Measurements from ENCODE around the gene CCDC88A.
"Not testable (repeated sequence)": the region's sequence is repeated elsewhere in the genome, so short reads cannot be mapped to it uniquely, and the experiment has no call there.

Gene CCDC88A

GRCh38 chr2:55283083-55283482 is 136.6 kb downstream of the CCDC88A start:
- peak overlapping the region; percentile 79 for H3K27ac ChIP-seq
- TF ChIP-seq ZFX (IDR thresholded peaks at IDR 0.05): no peak
- TF ChIP-seq, protein P1, sequence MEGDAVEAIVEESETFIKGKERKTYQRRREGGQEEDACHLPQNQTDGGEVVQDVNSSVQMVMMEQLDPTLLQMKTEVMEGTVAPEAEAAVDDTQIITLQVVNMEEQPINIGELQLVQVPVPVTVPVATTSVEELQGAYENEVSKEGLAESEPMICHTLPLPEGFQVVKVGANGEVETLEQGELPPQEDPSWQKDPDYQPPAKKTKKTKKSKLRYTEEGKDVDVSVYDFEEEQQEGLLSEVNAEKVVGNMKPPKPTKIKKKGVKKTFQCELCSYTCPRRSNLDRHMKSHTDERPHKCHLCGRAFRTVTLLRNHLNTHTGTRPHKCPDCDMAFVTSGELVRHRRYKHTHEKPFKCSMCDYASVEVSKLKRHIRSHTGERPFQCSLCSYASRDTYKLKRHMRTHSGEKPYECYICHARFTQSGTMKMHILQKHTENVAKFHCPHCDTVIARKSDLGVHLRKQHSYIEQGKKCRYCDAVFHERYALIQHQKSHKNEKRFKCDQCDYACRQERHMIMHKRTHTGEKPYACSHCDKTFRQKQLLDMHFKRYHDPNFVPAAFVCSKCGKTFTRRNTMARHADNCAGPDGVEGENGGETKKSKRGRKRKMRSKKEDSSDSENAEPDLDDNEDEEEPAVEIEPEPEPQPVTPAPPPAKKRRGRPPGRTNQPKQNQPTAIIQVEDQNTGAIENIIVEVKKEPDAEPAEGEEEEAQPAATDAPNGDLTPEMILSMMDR (conservative IDR thresholded peaks at IDR 0.05): no peak

- H3K27ac ChIP-seq: peak overlapping the region; percentile 79
- TF ChIP-seq, protein P1 (conservative IDR thresholded peaks at IDR 0.05): no peak
- TF ChIP-seq ZFX (IDR thresholded peaks at IDR 0.05): peak; percentile 24; the same call in 1 of the 2 replicates
Observed at GRCh38 chr2:55282110-55282917, 137.3 kb downstream of the CCDC88A start.

DNA sequence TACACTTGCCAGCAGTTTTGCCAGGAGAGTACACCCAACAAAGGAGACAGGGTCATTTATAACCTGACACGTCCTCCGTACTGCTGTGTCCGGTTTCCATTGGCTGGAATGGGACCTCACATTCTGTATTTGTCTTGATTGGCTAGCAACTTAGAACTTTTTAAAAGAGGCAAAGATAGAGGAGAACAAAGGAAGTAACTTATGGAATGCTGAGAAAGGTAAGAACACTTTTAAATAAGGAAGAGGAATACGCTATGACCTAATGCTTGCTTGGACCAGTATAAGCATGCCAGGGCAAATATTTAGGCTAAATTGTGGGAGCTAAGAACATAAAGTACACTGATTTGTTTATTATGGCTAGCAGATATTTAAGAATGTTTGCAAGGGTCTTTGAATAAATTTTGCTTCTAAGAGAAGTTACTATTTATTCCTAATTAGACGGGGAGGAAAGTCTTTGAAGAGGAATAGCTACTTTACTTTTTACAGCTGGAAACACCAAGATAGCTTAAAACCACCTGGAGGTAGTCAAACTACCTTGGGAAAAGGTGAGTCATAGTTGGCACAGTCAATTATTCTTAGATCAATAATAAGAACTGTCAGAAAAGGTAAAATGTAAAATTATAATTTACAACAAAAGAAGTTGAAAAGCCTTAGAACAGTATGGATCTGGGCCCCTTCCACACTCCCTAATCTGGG is 138.7 kb downstream of the CCDC88A start:
- not testable (repeated sequence) for H3K27ac ChIP-seq

GRCh38 chr2:55279859-55280424 is 139.7 kb downstream of the CCDC88A start:
- H3K27ac ChIP-seq: not testable (repeated sequence)

DNA sequence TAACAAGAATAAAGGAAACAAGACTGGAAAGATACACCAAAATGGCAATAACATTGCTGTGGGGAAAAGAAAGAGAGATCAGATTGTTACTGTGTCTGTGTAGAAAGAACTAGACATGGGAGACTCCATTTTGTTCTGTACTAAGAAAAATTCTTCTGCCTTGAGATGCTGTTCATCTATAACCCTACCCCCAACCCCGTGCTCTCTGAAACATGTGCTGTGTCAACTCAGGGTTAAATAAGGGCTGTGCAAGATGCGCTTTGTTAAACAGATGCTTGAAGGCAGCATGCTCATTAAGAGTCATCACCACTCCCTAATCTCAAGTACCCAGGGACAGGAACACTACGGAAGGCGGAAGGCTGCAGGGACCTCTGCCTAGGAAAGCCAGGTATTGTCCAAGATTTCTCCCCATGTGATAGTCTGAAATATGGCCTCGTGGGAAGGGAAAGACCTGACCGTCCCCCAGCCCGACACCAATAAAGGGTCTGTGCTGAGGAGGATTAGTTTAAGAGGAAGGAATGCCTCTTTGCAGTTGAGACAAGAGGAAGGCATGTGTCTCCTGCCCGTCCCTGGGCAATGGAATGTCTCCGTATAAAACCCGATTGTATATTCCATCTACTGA is 140.3 kb downstream of the CCDC88A start:
- not testable (repeated sequence) for H3K27ac ChIP-seq

- no peak for TF ChIP-seq ZFX (IDR thresholded peaks at IDR 0.05)
- TF ChIP-seq, protein P1 (conservative IDR thresholded peaks at IDR 0.05): no peak
- no peak overlapping the region for H3K27ac ChIP-seq
Observed at GRCh38 chr2:55277310-55277709, 142.3 kb downstream of the CCDC88A start.

- H3K27ac ChIP-seq: not testable (repeated sequence)
Observed at GRCh38 chr2:55274346-55274745, 145.3 kb downstream of the CCDC88A start.

- peak overlapping the region; percentile 87 for H3K27ac ChIP-seq
- TF ChIP-seq, protein P1 (conservative IDR thresholded peaks at IDR 0.05): no peak
- TF ChIP-seq ZFX (IDR thresholded peaks at IDR 0.05): no peak
Observed at GRCh38 chr2:55269645-55269990, 150.0 kb downstream of the CCDC88A start.

DNA sequence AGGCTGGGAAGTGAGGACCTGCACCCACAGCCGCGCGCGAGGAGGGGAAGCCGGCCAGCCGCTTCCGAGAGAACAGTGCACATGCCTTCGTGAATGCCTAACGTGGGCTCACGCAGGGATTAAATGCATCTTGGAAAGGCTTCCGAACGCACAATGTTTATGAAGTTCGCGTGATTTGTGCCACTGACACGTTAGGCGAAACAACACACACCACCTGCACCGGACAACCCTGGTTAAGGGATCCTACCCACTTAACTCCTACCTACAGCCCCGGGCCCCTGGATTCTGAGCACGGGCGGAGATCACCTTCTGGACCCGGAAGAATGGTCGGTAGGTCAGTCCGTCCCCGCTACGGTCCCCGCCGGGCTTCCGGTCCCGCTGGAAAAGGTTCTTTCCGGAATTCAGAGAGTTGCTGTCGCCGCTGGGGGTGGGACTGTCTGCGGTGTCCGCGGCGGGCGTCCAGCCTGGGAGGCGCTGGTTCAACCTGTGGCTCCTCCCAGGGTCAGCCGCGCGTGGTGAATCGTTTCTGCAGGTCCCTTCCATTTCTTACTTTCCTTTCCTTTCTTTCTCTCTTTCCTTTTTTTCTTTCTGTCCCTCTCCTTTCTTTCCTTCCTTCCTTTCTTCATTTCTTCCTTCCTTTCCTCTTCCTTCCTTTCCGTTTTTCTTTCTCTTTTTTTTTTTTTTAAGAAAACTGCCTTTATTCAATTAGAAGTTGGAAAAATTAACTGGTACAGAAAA is 150.6 kb downstream of the CCDC88A start, which contains the start of gene MTIF2:
Gene MTIF2, minus strand, starts transcription at position 325 of the 738 bp plus-strand sequence. CDS start 5,373 bp downstream, outside the sequence.
- H3K27ac ChIP-seq: peak within 1 kb of the TSS; percentile 87
- TF ChIP-seq, protein P1 (conservative IDR thresholded peaks at IDR 0.05): 0 out of 2 replicates have a peak, but pooled peaks have one; percentile 8
- peak; percentile 43; the same call in 1 of the 2 replicates for TF ChIP-seq ZFX (IDR thresholded peaks at IDR 0.05)
